Measurements from ENCODE around the gene ANAPC7.
"Not testable (repeated sequence)": the region's sequence is repeated elsewhere in the genome, so short reads cannot be mapped to it uniquely, and the experiment has no call there.

The ANAPC7 gene

GRCh38 chr12:110348431-110349059 is 55.0 kb downstream of the ANAPC7 start:
- DNase-seq (ENCODE audit: low spot score) = no peak

GRCh38 chr12:110347767-110348166 is 55.7 kb downstream of the ANAPC7 start:
- DNase-seq (ENCODE audit: low spot score) = no peak

- no peak for DNase-seq (ENCODE audit: low spot score)
Measured at GRCh38 chr12:110345963-110346362, 57.5 kb downstream of the ANAPC7 start.

- DNase-seq (ENCODE audit: low spot score) = peak; percentile 60
Measured at GRCh38 chr12:110345176-110345661, 58.3 kb downstream of the ANAPC7 start.

- DNase-seq (ENCODE audit: low spot score) = no peak
Measured at GRCh38 chr12:110344657-110345056, 58.9 kb downstream of the ANAPC7 start.

GRCh38 chr12:110343736-110344555 is 59.6 kb downstream of the ANAPC7 start:
- DNase-seq (ENCODE audit: low spot score) = no peak

- DNase-seq (ENCODE audit: low spot score) = no peak
Measured at GRCh38 chr12:110343114-110343513, 60.4 kb downstream of the ANAPC7 start.

GRCh38 chr12:110342157-110342556 is 61.4 kb downstream of the ANAPC7 start:
- no peak for DNase-seq (ENCODE audit: low spot score)

GRCh38 chr12:110340706-110341105 is 62.8 kb downstream of the ANAPC7 start:
- no peak for DNase-seq (ENCODE audit: low spot score)

- DNase-seq (ENCODE audit: low spot score) = not testable (repeated sequence)
Measured at GRCh38 chr12:110340261-110340660, 63.2 kb downstream of the ANAPC7 start.

GRCh38 chr12:110339184-110339952 is 64.1 kb downstream of the ANAPC7 start:
- no peak for DNase-seq (ENCODE audit: low spot score)

GRCh38 chr12:110338754-110339153 is 64.8 kb downstream of the ANAPC7 start:
- DNase-seq (ENCODE audit: low spot score) = peak; percentile 22

GRCh38 chr12:110337912-110338710 is 65.4 kb downstream of the ANAPC7 start:
- DNase-seq (ENCODE audit: low spot score) = no peak

- no peak for DNase-seq (ENCODE audit: low spot score)
Measured at GRCh38 chr12:110335481-110336045, 67.9 kb downstream of the ANAPC7 start.

GRCh38 chr12:110333201-110333600 is 70.3 kb downstream of the ANAPC7 start:
- DNase-seq (ENCODE audit: low spot score) = no peak

- no peak for DNase-seq (ENCODE audit: low spot score)
Measured at GRCh38 chr12:110330544-110330943, 73.0 kb downstream of the ANAPC7 start.

- no peak for DNase-seq (ENCODE audit: low spot score)
Measured at GRCh38 chr12:110330124-110330523, 73.4 kb downstream of the ANAPC7 start.

GRCh38 chr12:110329710-110330109 is 73.8 kb downstream of the ANAPC7 start:
- no peak for DNase-seq (ENCODE audit: low spot score)

All from iPS-NIHi11 (cell line).